ENCODE measurements around the gene EXTL2. TPM values are rescaled to one million over a fixed set of nuclear protein-coding genes. Genes with fewer than 3 reads are reported as not detected.

The EXTL2 gene, protein sequence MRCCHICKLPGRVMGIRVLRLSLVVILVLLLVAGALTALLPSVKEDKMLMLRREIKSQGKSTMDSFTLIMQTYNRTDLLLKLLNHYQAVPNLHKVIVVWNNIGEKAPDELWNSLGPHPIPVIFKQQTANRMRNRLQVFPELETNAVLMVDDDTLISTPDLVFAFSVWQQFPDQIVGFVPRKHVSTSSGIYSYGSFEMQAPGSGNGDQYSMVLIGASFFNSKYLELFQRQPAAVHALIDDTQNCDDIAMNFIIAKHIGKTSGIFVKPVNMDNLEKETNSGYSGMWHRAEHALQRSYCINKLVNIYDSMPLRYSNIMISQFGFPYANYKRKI
- total RNA-seq: 10 to 100 TPM in 1 of 2 donors, 1 to 10 TPM in 1; 9.6 to 14.5 TPM

DNA sequence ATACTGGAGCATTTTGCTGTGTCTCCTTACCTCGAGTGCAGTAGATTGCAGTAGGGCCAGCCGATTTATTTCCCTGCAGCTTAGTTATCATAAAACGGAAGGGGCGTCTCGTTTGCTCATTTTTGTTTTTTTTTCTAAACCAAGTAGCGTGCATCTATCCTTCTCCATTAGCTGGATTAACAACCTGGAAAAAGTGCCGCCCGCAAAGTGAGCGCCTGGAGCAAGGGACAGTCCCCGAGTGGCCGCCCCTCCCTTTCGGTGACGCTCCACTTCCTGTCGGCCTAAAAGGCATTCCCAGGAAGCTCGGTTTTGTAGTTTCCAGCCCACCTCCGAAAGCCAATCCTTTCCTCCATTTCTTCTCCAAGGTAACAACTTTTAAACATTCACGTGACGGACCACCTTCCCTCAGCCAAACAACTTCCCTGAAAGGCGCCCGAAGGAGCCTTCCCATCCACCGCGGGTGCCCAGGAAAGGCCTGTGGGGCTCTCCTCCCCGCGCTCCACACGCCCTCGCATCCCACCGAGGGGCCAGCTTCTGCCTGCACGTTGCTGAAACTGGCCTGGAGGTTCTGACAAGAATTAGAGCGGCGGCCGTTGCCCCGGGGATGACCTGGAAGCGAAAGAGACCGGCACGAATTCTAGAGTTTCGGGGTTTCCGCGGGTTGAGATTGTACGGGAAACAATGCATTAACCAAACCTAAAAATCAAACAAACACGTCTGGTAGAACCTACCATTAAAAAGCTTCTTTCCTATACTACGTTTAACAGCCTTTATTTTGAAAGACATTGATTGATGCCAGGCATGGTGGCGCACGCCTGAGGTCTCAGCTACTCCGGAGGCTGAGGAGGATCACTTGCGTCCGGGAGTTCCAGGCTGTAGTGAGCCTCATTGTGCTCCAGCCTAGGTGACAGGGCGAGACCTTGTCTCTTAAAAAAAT, at the start of gene EXTL2:
TSS of gene EXTL2 (minus strand) at position 240 of the 937 bp plus-strand sequence. CDS start 6,085 bp downstream, outside the sequence.
- Histone ChIP-seq H3K27me3 (replicated peaks; ENCODE audit: insufficient read depth) (no peaks in the 10 kb centered on the region), H3K4me1 (ENCODE audit: control insufficient read depth in 1 of 2, low read depth in 2 of 2) (peaks cover 24 to 28% of the 10 kb centered on the region in 2 donors), H3K27ac (peak within 1 kb of the TSS; percentile 91 to 93), H3K9me3 (no peaks in the 10 kb centered on the region), H3K36me3 (no peaks in the 10 kb centered on the region), H3K4me3 (peak within 1 kb of the TSS; percentile 98)
- ATAC-seq (ENCODE audit: insufficient number of reproducible peaks, low FRiP score, low read depth) (peak; percentile 64), DNase-seq (ENCODE audit: low spot score) (peak; percentile 36)
- TF ChIP-seq, protein P1, sequence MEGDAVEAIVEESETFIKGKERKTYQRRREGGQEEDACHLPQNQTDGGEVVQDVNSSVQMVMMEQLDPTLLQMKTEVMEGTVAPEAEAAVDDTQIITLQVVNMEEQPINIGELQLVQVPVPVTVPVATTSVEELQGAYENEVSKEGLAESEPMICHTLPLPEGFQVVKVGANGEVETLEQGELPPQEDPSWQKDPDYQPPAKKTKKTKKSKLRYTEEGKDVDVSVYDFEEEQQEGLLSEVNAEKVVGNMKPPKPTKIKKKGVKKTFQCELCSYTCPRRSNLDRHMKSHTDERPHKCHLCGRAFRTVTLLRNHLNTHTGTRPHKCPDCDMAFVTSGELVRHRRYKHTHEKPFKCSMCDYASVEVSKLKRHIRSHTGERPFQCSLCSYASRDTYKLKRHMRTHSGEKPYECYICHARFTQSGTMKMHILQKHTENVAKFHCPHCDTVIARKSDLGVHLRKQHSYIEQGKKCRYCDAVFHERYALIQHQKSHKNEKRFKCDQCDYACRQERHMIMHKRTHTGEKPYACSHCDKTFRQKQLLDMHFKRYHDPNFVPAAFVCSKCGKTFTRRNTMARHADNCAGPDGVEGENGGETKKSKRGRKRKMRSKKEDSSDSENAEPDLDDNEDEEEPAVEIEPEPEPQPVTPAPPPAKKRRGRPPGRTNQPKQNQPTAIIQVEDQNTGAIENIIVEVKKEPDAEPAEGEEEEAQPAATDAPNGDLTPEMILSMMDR (IDR thresholded peaks at IDR 0.05): no peak

DNA sequence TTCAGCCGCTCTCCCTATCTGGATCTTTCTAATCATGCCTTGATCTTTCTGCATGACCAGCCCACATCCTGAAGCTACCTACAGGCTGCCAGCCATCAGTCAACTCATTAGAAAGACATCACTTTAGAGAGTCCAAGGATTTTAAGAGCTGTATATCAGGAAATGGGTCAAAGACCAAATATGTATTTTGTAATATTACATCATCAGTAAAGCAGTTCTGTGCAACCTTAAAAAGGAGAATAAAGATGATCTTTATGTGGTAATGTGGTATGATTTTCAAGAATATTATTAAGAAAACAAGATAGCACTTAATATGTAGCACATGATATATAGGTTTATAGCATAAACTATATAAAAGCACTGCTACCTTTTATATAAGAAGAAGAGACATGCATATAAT, 48.9 kb upstream of the EXTL2 start:
- Histone ChIP-seq H3K27me3 (replicated peaks; ENCODE audit: insufficient read depth) (no peaks in the 10 kb centered on the region), H3K9me3 (no peaks in the 10 kb centered on the region), H3K4me1 (ENCODE audit: control insufficient read depth in 1 of 2, low read depth in 2 of 2) (no peaks in the 10 kb centered on the region), H3K27ac (no peak overlapping the region), H3K4me3 (no peak overlapping the region), H3K36me3 (peaks cover 14% of the 10 kb centered on the region)
- no peak for DNase-seq (ENCODE audit: low spot score)
- ATAC-seq (ENCODE audit: insufficient number of reproducible peaks, low FRiP score, low read depth): no peak
- TF ChIP-seq, protein P1 (IDR thresholded peaks at IDR 0.05): no peak

DNA sequence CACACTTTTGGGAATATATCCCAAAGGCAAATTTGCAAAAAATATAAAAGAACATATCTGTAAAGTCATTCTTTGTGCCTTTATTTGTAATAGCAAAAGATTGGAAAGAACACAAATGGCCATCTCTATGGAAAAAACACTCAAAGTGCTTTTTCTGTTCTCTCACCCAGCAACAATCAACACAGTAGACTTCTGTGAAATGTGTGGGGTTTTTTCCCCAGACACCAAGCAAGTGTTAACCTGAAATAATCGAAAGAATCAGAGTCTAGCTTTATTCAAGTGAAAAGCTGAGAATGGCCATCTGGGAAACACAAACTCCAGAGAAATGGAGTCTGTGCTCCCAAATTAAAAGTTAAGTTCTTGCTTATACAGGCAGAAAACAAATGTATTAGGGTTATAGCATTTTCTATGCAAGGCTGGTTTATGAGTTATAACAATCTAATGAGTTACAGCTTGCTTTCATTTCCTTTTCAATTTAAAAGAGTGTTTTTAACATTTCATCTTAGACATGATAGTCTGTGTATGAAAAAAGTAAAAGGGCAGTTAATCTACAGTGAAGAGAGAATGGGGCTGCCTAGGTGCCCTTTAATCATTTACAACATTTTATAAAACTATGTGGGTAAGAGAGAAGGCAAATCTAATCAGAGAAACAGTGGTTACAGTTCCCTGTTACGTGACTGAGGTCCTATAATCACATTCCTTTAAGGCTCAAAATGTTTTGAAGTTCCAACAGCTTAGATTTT, 47.8 kb upstream of the EXTL2 start:
- Histone ChIP-seq H3K36me3 (peaks cover 19% of the 10 kb centered on the region), H3K27me3 (replicated peaks; ENCODE audit: insufficient read depth) (no peaks in the 10 kb centered on the region)

DNA sequence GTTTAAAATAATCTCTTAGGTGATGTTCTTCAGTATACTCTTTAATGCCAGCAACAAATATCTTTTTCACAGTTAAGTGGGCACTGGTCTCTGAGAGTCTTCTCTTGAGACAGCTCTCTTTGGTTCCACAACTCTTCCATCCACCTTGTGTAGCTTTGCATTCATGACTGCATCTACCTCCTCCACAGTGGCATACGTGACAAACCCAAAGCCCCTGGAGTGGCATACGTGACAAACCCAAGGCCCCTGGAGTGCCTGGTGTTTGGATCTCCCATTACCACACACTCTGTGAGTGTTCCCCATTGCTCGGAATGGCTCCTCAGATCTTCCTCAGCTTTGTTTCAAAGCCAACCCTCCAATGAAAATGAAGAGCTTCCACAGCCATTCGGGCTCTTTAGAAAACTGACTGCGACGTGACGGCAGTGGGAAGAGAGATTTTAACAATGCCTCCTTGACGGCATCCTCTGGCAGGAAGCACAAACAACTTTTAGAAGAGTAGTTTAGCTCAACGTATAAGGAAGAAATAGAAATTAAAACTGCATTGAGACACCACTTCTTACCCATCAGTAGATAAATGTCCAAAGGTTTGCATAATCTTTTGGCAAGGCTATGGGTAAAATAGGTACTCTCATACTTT, 47.1 kb upstream of the EXTL2 start:
- Histone ChIP-seq H3K9me3 (no peaks in the 10 kb centered on the region), H3K4me1 (ENCODE audit: control insufficient read depth in 1 of 2, low read depth in 2 of 2) (no peaks in the 10 kb centered on the region), H3K27ac (no peak overlapping the region), H3K36me3 (peaks cover 19% of the 10 kb centered on the region), H3K4me3 (no peak overlapping the region), H3K27me3 (replicated peaks; ENCODE audit: insufficient read depth) (no peaks in the 10 kb centered on the region)
- DNase-seq (ENCODE audit: low spot score): no peak
- ATAC-seq (ENCODE audit: insufficient number of reproducible peaks, low FRiP score, low read depth): no peak
- TF ChIP-seq, protein P1 (IDR thresholded peaks at IDR 0.05): no peak

More for the DNA sequence above, 47.8 kb upstream of the EXTL2 start:
- H3K9me3 ChIP-seq: no peaks in the 10 kb centered on the region
- DNase-seq (ENCODE audit: low spot score) (no peak), ATAC-seq (ENCODE audit: insufficient number of reproducible peaks, low FRiP score, low read depth) (no peak)
- H3K4me3 ChIP-seq: no peak overlapping the region
- H3K27ac ChIP-seq: no peak overlapping the region
- TF ChIP-seq, protein P1 (IDR thresholded peaks at IDR 0.05): no peak
- H3K4me1 ChIP-seq (ENCODE audit: control insufficient read depth in 1 of 2, low read depth in 2 of 2): no peaks in the 10 kb centered on the region
